ENCODE results near the gene CYP2C8. TPM values are rescaled to one million over a fixed set of nuclear protein-coding genes. Genes with fewer than 3 reads are reported as not detected.

Gene CYP2C8
- total and polyA plus RNA-seq, 2 donors = 0.95 to 1.1 TPM

DNA sequence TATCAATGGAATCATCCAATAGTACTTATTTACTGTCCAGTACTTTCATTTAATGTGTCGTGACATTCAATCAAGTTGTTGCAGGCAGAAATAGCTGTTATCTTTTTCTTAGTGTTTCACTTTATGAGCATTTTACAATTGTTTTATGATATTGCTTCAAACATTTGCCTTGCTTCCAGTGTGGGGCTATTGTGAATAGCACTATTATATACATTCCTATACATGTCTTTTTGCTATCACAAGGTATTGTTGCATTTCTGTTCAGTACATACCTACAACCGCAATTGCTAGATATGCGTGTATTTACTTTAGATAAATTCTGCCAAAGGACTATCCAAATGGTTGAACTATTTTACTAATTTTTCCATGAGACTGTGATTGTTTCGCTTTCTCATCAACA is 34.9 kb downstream of the CYP2C8 start:
- H3K27ac ChIP-seq (ENCODE audit: low read depth) = no peak overlapping the region
- no peak for DNase-seq (ENCODE audit: extremely low spot score)
- no peak overlapping the region for H3K4me3 ChIP-seq (ENCODE audit: low read depth, low read length)
- H3K36me3 ChIP-seq (ENCODE audit: insufficient read depth) = no peaks in the 10 kb centered on the region
- H3K4me1 ChIP-seq (ENCODE audit: insufficient read depth) = no peaks in the 10 kb centered on the region
- 90% methylated on average over 4 of the region's 4 CpGs for WGBS

DNA sequence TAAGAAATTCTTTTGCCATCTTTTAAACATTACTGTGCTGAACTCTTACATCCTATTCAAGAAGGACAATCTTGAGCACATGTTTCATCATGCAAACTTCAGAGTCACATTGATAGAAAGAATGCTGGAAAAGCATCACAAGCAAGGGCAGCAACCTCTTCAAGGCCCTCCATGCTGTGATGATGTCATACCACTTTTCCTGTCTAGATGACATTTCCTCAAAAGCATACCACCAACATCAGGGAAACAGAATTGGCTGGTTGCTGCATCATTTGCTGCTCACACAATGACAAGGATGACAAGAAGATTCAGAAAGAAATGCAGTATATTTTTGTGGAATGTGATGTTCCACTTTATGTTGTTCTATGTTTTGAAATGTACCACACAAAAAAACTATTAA is 37.6 kb downstream of the CYP2C8 start:
- DNase-seq (ENCODE audit: extremely low spot score) = no peak
- Histone ChIP-seq H3K4me1 (ENCODE audit: insufficient read depth) (no peaks in the 10 kb centered on the region), H3K4me3 (ENCODE audit: low read depth, low read length) (no peak overlapping the region), H3K36me3 (ENCODE audit: insufficient read depth) (no peaks in the 10 kb centered on the region), H3K27ac (ENCODE audit: low read depth) (no peak overlapping the region)

DNA sequence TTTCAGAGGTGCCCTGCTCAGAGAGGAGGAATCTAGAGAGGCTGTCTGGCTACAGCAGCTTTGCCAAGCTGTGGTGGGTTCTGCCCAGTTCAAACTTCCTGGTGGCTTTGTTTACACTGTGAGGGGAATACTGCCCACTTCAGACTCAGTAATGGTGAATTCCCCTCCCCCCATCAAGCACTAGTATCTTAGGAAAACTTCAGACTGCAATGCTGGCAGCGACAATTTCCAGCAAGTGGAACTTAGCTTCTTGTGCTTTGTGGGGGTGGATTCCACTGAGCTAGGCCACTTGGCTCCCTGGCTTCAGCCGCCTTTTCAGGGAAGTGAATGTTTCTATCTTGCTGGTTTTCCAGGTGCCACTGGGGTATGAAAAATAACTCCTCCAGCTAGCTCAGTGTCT is 42.8 kb downstream of the CYP2C8 start:
- Histone ChIP-seq H3K4me3 (ENCODE audit: low read depth, low read length) (no peak overlapping the region), H3K27ac (ENCODE audit: low read depth) (no peak overlapping the region), H3K36me3 (ENCODE audit: insufficient read depth) (no peaks in the 10 kb centered on the region), H3K4me1 (ENCODE audit: insufficient read depth) (no peaks in the 10 kb centered on the region)
- DNase-seq (ENCODE audit: extremely low spot score) = no peak
- WGBS = 83% methylated on average over 2 of the region's 2 CpGs

DNA sequence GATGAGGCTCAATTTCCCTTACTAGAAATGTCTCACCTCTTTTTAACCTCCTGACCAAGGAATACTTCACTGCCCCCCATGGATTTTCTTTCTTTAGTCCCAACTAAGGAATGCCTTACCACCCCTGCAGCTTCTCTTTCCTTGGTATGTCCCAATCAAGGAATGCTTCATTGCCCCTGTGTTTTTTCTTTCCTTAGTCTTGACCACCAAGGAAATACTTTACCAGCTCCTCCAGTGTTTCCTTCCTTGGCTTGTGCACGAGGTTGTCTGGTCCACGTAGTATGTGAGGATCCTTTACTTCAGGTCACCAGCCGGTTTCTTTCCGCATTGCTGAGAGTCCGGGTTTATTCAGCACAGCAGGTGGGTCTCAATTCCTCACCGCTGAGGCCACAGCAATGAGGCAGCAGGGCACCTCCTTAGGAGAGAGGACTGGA is 71.5 kb downstream of the CYP2C8 start:
- DNase-seq (ENCODE audit: extremely low spot score) = no peak
- H3K36me3 ChIP-seq (ENCODE audit: insufficient read depth) = no peaks in the 10 kb centered on the region
- H3K27ac ChIP-seq (ENCODE audit: low read depth) = no peak overlapping the region
- no peaks in the 10 kb centered on the region for H3K4me1 ChIP-seq (ENCODE audit: insufficient read depth)
- no peak overlapping the region for H3K4me3 ChIP-seq (ENCODE audit: low read depth, low read length)
- 40% methylated on average over 6 of the region's 6 CpGs for WGBS

DNA sequence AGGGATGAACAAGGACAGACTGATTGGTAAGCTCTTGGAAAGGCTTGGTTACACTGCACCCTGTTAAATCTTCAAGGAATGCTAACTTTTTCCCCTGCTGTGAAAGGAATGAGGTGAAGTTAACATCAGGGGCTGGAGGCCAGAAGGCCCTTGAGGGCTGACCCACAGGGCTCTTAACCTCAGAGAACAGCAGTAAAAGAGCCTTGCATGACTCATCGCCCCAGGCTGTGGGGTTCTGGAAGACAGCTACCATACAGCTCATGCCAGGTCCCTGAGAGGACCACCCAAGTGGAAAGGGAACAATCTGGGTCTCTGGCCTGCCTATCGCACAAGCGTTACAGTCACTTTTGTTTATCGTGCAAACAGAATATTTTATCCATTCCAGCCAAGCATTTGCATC is 76.5 kb downstream of the CYP2C8 start:
- WGBS = 61% methylated on average over 4 of the region's 4 CpGs
- Histone ChIP-seq H3K4me3 (ENCODE audit: low read depth, low read length) (no peak overlapping the region), H3K36me3 (ENCODE audit: insufficient read depth) (no peaks in the 10 kb centered on the region), H3K4me1 (ENCODE audit: insufficient read depth) (no peaks in the 10 kb centered on the region), H3K27ac (ENCODE audit: low read depth) (no peak overlapping the region)
- DNase-seq (ENCODE audit: extremely low spot score) = no peak

DNA sequence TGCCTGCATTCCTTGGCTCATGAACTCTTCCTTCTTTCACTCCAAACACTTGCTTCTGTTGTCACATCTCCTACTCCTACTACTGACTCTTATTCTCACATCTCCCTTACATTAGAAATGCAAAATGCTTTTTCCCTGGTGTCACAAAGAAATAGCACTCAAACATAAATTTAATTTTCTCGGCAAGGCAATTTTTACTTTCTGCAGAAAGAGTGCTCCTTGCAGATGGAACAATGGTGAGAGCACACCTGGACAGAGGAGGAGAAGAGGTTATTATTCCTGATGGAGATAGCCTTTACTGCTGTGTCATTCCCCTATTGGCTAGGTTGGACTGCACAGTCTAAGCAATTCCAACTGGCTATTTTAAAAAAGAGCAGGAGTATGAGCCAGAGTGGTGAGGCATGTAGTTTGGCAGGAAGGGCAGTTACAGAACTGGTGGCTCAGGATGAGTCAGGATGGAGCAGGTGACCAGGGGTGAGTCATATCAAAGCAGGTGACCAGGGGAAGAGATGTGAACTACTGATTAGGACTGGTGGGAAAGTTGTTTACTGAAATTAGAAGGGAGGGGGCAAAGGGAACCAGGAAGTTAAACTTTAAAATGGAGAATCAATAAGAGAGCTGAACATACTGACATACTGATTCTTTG is 77.9 kb downstream of the CYP2C8 start:
- H3K27ac ChIP-seq (ENCODE audit: low read depth) = no peak overlapping the region
- H3K4me1 ChIP-seq (ENCODE audit: insufficient read depth) = no peaks in the 10 kb centered on the region
- H3K4me3 ChIP-seq (ENCODE audit: low read depth, low read length) = no peak overlapping the region
- H3K36me3 ChIP-seq (ENCODE audit: insufficient read depth) = no peaks in the 10 kb centered on the region
- WGBS = 93% methylated on average over 1 of the region's 1 CpG
- DNase-seq (ENCODE audit: extremely low spot score) = no peak

DNA sequence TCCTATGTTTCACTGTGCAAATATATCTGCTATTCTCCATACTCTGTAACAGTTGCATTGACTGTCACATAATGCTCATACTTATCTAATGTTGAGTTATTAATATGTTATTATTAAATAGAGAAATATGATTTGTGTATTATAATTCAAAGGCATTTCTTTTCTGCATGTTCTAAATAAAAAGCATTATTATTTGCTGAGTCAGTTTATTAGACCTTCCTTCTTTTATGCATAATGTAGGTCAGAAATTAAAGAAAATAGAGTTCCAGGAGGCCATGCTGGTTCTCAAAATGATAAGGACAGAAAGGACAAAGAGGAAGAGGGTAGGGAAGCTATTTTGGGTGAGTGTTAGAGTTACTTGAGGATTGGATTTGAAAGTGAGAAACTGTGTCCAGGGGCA is 80.1 kb downstream of the CYP2C8 start:
- Histone ChIP-seq H3K4me3 (ENCODE audit: low read depth, low read length) (no peak overlapping the region), H3K36me3 (ENCODE audit: insufficient read depth) (no peaks in the 10 kb centered on the region), H3K4me1 (ENCODE audit: insufficient read depth) (no peaks in the 10 kb centered on the region), H3K27ac (ENCODE audit: low read depth) (no peak overlapping the region)
- no peak for DNase-seq (ENCODE audit: extremely low spot score)

Small RNAs within 50 kb of the gene (small RNA-seq; reads per million reads assigned to genes)
- not detected for gene CYP2C60P

Other genes with a start within 250 kb of the CYP2C8 start
- gene CYP2C9, start 130.8 kb downstream of the CYP2C8 start, total RNA-seq = not detected
- gene CYP2C9, start 130.8 kb downstream of the CYP2C8 start, polyA plus RNA-seq = 0.61 TPM
- gene ACSM6, start 124.7 kb upstream of the CYP2C8 start, total RNA-seq = 0.48 TPM
- gene ACSM6, start 124.7 kb upstream of the CYP2C8 start, polyA plus RNA-seq = 0.42 TPM
- 24.4 TPM for gene PDLIM1, start 221.5 kb upstream of the CYP2C8 start, total RNA-seq
- gene PDLIM1, start 221.5 kb upstream of the CYP2C8 start, polyA plus RNA-seq = 217 TPM

Measured in urinary bladder (tissue), 4 donors.